ENCODE measurements around the gene DEPDC1B. TPM values are rescaled to one million over a fixed set of nuclear protein-coding genes. Genes with fewer than 3 reads are reported as not detected.

The DEPDC1B gene
- total and polyA plus RNA-seq, 4 donors = 0.17 to 26.3 (median 0.52) TPM

DNA sequence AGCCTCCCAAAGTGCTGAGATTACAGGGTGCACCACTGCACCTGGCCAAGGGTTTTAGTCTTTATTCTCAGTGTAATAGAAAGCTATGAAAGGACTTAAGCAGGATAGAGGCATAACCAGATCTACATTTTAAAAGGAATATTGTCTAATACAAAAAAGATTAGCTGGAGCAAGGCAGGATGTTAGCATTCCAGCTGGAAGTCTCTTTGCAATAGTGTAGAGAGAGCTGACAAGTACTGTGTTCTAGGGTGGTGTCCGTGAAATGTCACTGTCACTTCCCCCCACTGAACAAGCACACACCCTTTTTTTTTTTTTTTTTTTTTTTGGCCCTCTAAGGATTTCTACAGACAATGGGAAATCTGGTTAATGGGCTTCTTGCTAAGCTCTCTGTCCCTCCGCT, 24.2 kb upstream of the DEPDC1B start:
- TF ChIP-seq HNF4G (IDR thresholded peaks at IDR 0.05) (no peak), EGR1 (IDR thresholded peaks at IDR 0.05; ENCODE audit: low read depth in 2 of 2) (no peak), GABPA (IDR thresholded peaks at IDR 0.05 in 1 of 2, conservative IDR thresholded peaks at IDR 0.05 in 1 of 2) (no peak), RAD21 (IDR thresholded peaks at IDR 0.05) (no peak), SP1 (IDR thresholded peaks at IDR 0.05) (no peak), FOXA2 (IDR thresholded peaks at IDR 0.05) (no peak), TAF1 (conservative IDR thresholded peaks at IDR 0.05) (no peak), YY1 (IDR thresholded peaks at IDR 0.05) (no peak), FOXA1 (IDR thresholded peaks at IDR 0.05) (no peak), NR2F2 (IDR thresholded peaks at IDR 0.05) (no peak)
- TF ChIP-seq, protein P1, sequence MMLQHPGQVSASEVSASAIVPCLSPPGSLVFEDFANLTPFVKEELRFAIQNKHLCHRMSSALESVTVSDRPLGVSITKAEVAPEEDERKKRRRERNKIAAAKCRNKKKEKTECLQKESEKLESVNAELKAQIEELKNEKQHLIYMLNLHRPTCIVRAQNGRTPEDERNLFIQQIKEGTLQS (IDR thresholded peaks at IDR 0.05) = no peak
- no peaks in the 10 kb centered on the region for H3K4me1 ChIP-seq (ENCODE audit: control insufficient read depth in 4 of 4, insufficient read depth in 4 of 4, low read length in 3 of 4)
- H3K27me3 ChIP-seq (ENCODE audit: control insufficient read depth in 4 of 4, insufficient read depth in 4 of 4, low read length in 3 of 4) = no peaks in the 10 kb centered on the region
- no peaks in the 10 kb centered on the region for H3K9me3 ChIP-seq (ENCODE audit: control insufficient read depth in 4 of 4, low read length in 3 of 4)
- H3K9ac ChIP-seq (ENCODE audit: low read depth in 1 of 2, low read length in 2 of 2) = no peak overlapping the region
- no peaks in the 10 kb centered on the region for H3K36me3 ChIP-seq (ENCODE audit: control insufficient read depth in 4 of 4, insufficient read depth in 3 of 4, low read depth in 1 of 4, low read length in 3 of 4)
- DNase-seq (ENCODE audit: low spot score) = no peak
- no peak overlapping the region for H3K27ac ChIP-seq (ENCODE audit: low read depth in 1 of 2, low read length in 2 of 2)
- H3K4me3 ChIP-seq (ENCODE audit: low read depth in 1 of 3, low read length in 3 of 3) = no peak overlapping the region
- WGBS = 66% methylated on average over 2 of the region's 2 CpGs

DNA sequence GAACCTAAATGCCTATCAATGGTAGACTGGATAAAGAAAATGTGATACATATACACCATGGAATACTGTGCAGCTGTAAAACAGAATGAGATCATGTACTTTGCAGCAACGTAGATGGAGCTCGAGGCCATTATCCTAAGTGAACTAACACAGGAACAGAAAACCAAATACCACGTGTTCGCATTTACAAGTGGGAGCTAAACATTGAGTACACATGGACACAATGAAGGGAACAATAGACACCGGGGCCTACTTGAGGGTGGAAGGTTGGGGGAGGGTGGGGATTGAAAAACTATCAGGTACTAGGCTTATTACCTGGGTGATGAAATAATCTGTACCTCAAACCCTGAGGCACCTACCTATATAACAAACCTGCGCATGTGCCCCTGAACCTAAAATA, 22.4 kb upstream of the DEPDC1B start:
- no peaks in the 10 kb centered on the region for H3K36me3 ChIP-seq (ENCODE audit: control insufficient read depth in 4 of 4, insufficient read depth in 3 of 4, low read depth in 1 of 4, low read length in 3 of 4)
- TF ChIP-seq JUND (IDR thresholded peaks at IDR 0.05) (no peak), EGR1 (IDR thresholded peaks at IDR 0.05; ENCODE audit: low read depth in 2 of 2) (no peak), HNF4A (conservative IDR thresholded peaks at IDR 0.05) (no peak), FOXA2 (IDR thresholded peaks at IDR 0.05) (no peak), YY1 (IDR thresholded peaks at IDR 0.05) (no peak), FOXA1 (IDR thresholded peaks at IDR 0.05) (no peak), TAF1 (conservative IDR thresholded peaks at IDR 0.05) (no peak), HNF4G (IDR thresholded peaks at IDR 0.05) (no peak)
- TF ChIP-seq, protein P2, sequence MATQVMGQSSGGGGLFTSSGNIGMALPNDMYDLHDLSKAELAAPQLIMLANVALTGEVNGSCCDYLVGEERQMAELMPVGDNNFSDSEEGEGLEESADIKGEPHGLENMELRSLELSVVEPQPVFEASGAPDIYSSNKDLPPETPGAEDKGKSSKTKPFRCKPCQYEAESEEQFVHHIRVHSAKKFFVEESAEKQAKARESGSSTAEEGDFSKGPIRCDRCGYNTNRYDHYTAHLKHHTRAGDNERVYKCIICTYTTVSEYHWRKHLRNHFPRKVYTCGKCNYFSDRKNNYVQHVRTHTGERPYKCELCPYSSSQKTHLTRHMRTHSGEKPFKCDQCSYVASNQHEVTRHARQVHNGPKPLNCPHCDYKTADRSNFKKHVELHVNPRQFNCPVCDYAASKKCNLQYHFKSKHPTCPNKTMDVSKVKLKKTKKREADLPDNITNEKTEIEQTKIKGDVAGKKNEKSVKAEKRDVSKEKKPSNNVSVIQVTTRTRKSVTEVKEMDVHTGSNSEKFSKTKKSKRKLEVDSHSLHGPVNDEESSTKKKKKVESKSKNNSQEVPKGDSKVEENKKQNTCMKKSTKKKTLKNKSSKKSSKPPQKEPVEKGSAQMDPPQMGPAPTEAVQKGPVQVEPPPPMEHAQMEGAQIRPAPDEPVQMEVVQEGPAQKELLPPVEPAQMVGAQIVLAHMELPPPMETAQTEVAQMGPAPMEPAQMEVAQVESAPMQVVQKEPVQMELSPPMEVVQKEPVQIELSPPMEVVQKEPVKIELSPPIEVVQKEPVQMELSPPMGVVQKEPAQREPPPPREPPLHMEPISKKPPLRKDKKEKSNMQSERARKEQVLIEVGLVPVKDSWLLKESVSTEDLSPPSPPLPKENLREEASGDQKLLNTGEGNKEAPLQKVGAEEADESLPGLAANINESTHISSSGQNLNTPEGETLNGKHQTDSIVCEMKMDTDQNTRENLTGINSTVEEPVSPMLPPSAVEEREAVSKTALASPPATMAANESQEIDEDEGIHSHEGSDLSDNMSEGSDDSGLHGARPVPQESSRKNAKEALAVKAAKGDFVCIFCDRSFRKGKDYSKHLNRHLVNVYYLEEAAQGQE (IDR thresholded peaks at IDR 0.05) = no peak
- TF ChIP-seq, protein P1 (IDR thresholded peaks at IDR 0.05) = no peak
- TF ChIP-seq, protein P3, sequence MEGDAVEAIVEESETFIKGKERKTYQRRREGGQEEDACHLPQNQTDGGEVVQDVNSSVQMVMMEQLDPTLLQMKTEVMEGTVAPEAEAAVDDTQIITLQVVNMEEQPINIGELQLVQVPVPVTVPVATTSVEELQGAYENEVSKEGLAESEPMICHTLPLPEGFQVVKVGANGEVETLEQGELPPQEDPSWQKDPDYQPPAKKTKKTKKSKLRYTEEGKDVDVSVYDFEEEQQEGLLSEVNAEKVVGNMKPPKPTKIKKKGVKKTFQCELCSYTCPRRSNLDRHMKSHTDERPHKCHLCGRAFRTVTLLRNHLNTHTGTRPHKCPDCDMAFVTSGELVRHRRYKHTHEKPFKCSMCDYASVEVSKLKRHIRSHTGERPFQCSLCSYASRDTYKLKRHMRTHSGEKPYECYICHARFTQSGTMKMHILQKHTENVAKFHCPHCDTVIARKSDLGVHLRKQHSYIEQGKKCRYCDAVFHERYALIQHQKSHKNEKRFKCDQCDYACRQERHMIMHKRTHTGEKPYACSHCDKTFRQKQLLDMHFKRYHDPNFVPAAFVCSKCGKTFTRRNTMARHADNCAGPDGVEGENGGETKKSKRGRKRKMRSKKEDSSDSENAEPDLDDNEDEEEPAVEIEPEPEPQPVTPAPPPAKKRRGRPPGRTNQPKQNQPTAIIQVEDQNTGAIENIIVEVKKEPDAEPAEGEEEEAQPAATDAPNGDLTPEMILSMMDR (IDR thresholded peaks at IDR 0.05; ENCODE audit: low read depth, low read length, missing input control) = no peak
- no peak overlapping the region for H3K4me3 ChIP-seq (ENCODE audit: low read depth in 1 of 3, low read length in 3 of 3)
- WGBS = 58% methylated on average over 6 of the region's 6 CpGs
- H3K9ac ChIP-seq (ENCODE audit: low read depth in 1 of 2, low read length in 2 of 2) = no peak overlapping the region
- H3K4me1 ChIP-seq (ENCODE audit: control insufficient read depth in 4 of 4, insufficient read depth in 4 of 4, low read length in 3 of 4) = no peaks in the 10 kb centered on the region
- no peak for DNase-seq (ENCODE audit: low spot score)
- H3K27me3 ChIP-seq (ENCODE audit: control insufficient read depth in 4 of 4, insufficient read depth in 4 of 4, low read length in 3 of 4) = peaks cover 0 to 1% (median 0%) of the 10 kb centered on the region in 4 donors
- H3K9me3 ChIP-seq (ENCODE audit: control insufficient read depth in 4 of 4, low read length in 3 of 4) = no peaks in the 10 kb centered on the region
- no peak overlapping the region for H3K27ac ChIP-seq (ENCODE audit: low read depth in 1 of 2, low read length in 2 of 2)
